Tibial nerve (tissue), 4 donors: ENCODE measurements around the gene PIGQ. TPM values are rescaled to one million over a fixed set of nuclear protein-coding genes. Genes with fewer than 3 reads are reported as not detected.

Experiments
- DNase-seq, 2 donors: peaks; one replicate each; pipeline ENCODE4 v3.0.0-alpha.2; 2019; ENCODE audit warnings: low spot score in 2 of 2
- H3K27ac ChIP-seq, 4 donors: fragments of 200-600 bp; sonication (generic) in 3 of 4; one replicate each; pipeline ENCODE4 v1.5.1; 2017 to 2019; ENCODE audit warnings: mild to moderate bottlenecking in 1 of 4
- H3K27me3 ChIP-seq, 2 donors: fragments of 200-600 bp; sonication (generic) in 1 of 2; one replicate each; pipeline versions ENCODE4 v1.5.1 to v1.6.0; 2017 to 2019
- H3K36me3 ChIP-seq, 3 donors: fragments of 200-600 bp; sonication (generic); one replicate each; pipeline ENCODE4 v1.5.1; 2018 to 2019
- H3K4me1 ChIP-seq, 4 donors: fragments of 200-600 bp; sonication (generic) in 3 of 4; one replicate each; pipeline ENCODE4 v1.5.1; 2017 to 2019
- H3K4me3 ChIP-seq, 4 donors: fragments of 200-600 bp; sonication (generic) in 3 of 4; one replicate each; pipeline ENCODE4 v1.5.1; 2017 to 2019; ENCODE audit warnings: mild to moderate bottlenecking in 1 of 4, moderate library complexity in 1 of 4
- H3K9me3 ChIP-seq, 4 donors: fragments of 200-600 bp; sonication (generic) in 3 of 4; one replicate each; pipeline ENCODE4 v1.5.1; 2017 to 2019
- EP300 ChIP-seq, 2 donors: sonication (generic); formaldehyde crosslinking; IDR thresholded peaks; one replicate each; pipeline ENCODE4 v1.6.1; 2017; ENCODE audit warnings: antibody characterized with exemption in 2 of 2, mild to moderate bottlenecking in 1 of 2
- POLR2A ChIP-seq, 2 donors: fragments of 450-650 bp; IDR thresholded peaks; one replicate each; pipeline ENCODE4 v1.6.1; 2017; ENCODE audit warnings: antibody characterized with exemption in 2 of 2, mild to moderate bottlenecking in 2 of 2, moderate library complexity in 2 of 2
- WGBS, 2 donors: methylation state at CpG; one replicate each; pipeline ENCODE4 v1.1.5; 2018; 5-methylcytosine and 5-hydroxymethylcytosine counted together
- total RNA-seq, 4 donors: library from RNA; depleted of rRNA; stranded (reverse); fragments of >200 nt; gene quantifications; one replicate each; pipeline ENCODE4 v1.1.0, GENCODE V29; 2016
- TF ChIP-seq, protein P1 (sequence below), 5 experiments: fragments of 200-600 bp in 3 of 5; fragments of 450-650 bp in 2 of 5; sonication (generic) in 3 of 5; IDR thresholded peaks; one replicate each; pipeline ENCODE4 v1.5.1; 2016 to 2019; ENCODE audit warnings: antibody characterized with exemption in 5 of 5, mild to moderate bottlenecking in 3 of 5, moderate library complexity in 2 of 5

The PIGQ gene
- total RNA-seq, 4 donors from 2014 or later = 49.2 to 89.6 (median 71.8) TPM

DNA sequence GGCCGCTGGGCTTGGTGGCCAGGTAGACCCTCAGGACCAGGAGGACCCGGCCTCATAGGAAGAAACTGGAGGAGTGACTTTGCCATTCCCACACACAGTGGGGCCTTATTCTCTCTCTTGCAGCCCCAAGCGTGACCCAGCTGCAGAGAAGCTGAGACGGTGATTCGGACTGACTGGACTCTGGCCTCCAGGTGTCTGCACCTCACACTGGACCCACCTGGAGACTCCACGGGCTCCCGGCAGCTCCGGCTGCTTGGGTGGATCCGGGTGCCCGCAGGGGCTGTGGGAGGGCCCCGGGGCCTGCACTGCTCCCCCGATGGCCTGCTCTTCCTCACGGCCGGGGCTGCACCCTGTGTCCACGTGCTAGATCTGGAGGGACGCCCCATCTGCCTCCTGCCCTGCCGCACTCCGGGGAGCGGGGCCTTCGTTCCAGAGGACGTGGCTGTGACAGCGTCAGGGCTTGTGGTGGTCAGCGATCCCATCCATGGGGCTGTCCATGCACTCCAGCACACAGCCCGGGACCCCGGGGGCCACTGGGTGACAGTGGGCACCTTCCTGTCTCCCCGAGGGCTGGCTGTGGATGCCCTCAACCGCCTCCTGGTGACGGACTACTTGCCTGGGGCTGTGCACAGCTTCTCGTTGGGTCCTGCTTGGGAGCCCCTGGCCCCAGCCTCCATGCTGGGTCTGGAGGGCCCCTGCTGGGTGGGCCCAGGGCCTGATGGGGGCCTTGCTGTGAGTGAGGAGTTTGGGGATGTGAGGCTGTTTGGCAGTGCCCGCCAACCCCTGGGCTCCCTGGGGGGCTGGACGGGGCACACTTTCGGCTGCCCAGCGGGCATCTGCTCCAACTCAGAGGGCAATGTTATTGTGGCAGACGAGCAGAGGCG lies 2.2 kb upstream of the PIGQ start:
- no peaks in the 10 kb centered on the region for H3K9me3 ChIP-seq
- no peak for TF ChIP-seq POLR2A (IDR thresholded peaks at IDR 0.05)
- peaks cover 0 to 13% of the 10 kb centered on the region in 2 donors for H3K27me3 ChIP-seq
- H3K4me3 ChIP-seq = peak overlapping the region in 1 of 4 donors; percentile 44
- WGBS, 2 donors = 84 to 92% methylated on average over 11 to 28 of the region's 35 CpGs
- no peak for DNase-seq
- H3K36me3 ChIP-seq = peaks cover 0 to 4% (median 0%) of the 10 kb centered on the region in 3 donors
- peak overlapping the region in 3 of 4 donors; percentile 59 to 66 (median 60) for H3K27ac ChIP-seq
- H3K4me1 ChIP-seq = peaks cover 0 to 62% (median 28%) of the 10 kb centered on the region in 4 donors

DNA sequence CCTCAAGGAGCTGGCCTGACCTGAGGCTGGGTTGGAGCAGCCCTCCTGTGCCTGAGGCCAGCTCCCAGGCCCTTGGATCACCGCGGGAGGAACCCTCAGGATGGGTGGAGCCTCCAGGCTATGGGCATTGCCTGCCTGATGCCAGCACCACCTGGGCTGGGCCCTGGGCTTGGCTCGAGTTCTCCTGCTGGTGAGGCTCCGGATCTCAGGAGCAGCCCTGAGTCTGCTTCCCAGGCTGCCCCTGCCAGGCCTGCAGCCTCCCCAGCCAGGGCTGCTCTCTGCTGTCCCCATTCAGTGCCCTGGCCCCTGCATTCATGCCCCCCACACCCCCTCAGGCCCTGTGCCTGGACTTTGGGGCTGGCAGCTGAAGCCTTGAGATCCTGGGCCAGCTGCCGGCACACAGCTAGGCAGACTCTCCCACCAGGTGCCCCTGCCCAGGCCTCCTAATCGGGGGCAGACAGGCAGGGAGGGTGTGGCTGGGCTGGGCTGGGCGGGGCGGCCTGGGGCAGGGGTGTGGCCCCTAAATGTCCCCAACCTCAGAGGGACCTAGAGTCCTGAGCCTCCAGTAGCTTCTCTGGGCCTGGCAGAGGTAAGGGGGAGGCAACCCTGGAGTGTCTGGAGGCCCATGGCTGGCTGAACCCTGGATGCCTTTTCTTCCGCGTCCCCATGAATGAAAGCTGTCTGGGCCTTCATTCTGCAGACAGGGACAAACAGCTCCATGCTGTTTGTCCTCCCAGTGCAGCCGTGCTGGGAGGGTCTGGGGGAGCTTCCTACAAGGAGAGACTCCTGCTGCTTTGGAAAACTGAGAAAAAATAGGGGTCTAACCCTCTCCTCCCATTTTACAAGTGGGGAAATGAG lies 1.1 kb upstream of the PIGQ start:
- WGBS, 2 donors = 60 to 72% methylated on average over 3 to 8 of the region's 11 CpGs
- H3K27me3 ChIP-seq = peaks cover 0 to 4% of the 10 kb centered on the region in 2 donors
- TF ChIP-seq, protein P1, sequence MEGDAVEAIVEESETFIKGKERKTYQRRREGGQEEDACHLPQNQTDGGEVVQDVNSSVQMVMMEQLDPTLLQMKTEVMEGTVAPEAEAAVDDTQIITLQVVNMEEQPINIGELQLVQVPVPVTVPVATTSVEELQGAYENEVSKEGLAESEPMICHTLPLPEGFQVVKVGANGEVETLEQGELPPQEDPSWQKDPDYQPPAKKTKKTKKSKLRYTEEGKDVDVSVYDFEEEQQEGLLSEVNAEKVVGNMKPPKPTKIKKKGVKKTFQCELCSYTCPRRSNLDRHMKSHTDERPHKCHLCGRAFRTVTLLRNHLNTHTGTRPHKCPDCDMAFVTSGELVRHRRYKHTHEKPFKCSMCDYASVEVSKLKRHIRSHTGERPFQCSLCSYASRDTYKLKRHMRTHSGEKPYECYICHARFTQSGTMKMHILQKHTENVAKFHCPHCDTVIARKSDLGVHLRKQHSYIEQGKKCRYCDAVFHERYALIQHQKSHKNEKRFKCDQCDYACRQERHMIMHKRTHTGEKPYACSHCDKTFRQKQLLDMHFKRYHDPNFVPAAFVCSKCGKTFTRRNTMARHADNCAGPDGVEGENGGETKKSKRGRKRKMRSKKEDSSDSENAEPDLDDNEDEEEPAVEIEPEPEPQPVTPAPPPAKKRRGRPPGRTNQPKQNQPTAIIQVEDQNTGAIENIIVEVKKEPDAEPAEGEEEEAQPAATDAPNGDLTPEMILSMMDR (IDR thresholded peaks at IDR 0.05) = no peak
- TF ChIP-seq POLR2A (IDR thresholded peaks at IDR 0.05) = no peak
- TF ChIP-seq EP300 (IDR thresholded peaks at IDR 0.05) = no peak
- peak overlapping the region in 3 of 4 donors; percentile 82 to 88 (median 84) for H3K27ac ChIP-seq
- peaks cover 0 to 14% (median 0%) of the 10 kb centered on the region in 3 donors for H3K36me3 ChIP-seq
- H3K4me1 ChIP-seq = peaks cover 0 to 68% (median 28%) of the 10 kb centered on the region in 4 donors
- H3K9me3 ChIP-seq = no peaks in the 10 kb centered on the region
- peak overlapping the region in 3 of 4 donors; percentile 38 to 90 (median 52) for H3K4me3 ChIP-seq
- DNase-seq = no peak

DNA sequence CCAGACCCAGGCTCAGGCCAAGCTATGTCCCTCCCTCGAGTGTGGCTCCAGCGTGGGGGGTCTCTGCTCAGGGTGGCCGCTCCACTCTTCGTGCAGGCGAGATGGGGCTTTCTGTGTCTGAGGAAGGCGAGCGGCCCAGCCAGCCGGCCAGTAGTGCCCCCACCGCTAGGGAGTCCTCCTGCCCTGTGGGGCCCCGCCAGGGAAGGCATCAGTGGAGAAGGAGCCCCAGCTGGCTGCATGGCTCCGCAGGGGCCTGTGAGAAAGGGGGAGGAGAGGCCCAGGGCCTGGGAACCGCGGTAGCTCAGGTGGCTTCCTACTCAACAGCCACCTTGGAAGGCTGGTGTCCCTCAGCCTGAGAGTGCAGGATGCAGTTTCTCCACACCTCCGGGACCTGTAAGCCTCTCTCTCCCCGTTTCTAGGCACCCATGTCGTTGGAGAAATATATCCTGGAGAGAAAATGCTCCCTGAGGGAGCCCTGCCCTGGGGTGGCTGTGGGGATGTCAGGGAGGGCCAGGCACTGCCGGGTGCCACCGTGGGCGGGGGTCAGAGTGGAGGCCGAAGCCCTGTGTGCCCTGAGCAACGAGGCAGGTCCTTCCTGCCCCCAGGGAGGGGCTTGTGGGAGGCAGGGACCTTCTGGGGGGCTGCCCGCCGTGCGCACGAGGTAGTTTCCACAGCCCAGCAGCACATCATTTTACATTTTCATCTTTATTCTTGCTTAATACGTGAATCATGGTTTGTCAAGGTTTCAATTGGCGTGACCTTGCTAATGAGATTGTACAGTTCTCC lies 3.3 kb downstream of the PIGQ start:
- H3K9me3 ChIP-seq = no peaks in the 10 kb centered on the region
- 57 to 70% methylated on average over 17 to 24 of the region's 27 CpGs for WGBS, 2 donors
- no peak overlapping the region for H3K4me3 ChIP-seq
- no peaks in the 10 kb centered on the region for H3K27me3 ChIP-seq
- H3K4me1 ChIP-seq = peaks cover 0 to 35% (median 10%) of the 10 kb centered on the region in 4 donors
- no peak overlapping the region for H3K27ac ChIP-seq
- peaks cover 0 to 52% (median 0%) of the 10 kb centered on the region in 3 donors for H3K36me3 ChIP-seq
- DNase-seq = no peak
- no peak for TF ChIP-seq POLR2A (IDR thresholded peaks at IDR 0.05)
- TF ChIP-seq EP300 (IDR thresholded peaks at IDR 0.05) = no peak
- TF ChIP-seq, protein P1 (IDR thresholded peaks at IDR 0.05) = no peak

DNA sequence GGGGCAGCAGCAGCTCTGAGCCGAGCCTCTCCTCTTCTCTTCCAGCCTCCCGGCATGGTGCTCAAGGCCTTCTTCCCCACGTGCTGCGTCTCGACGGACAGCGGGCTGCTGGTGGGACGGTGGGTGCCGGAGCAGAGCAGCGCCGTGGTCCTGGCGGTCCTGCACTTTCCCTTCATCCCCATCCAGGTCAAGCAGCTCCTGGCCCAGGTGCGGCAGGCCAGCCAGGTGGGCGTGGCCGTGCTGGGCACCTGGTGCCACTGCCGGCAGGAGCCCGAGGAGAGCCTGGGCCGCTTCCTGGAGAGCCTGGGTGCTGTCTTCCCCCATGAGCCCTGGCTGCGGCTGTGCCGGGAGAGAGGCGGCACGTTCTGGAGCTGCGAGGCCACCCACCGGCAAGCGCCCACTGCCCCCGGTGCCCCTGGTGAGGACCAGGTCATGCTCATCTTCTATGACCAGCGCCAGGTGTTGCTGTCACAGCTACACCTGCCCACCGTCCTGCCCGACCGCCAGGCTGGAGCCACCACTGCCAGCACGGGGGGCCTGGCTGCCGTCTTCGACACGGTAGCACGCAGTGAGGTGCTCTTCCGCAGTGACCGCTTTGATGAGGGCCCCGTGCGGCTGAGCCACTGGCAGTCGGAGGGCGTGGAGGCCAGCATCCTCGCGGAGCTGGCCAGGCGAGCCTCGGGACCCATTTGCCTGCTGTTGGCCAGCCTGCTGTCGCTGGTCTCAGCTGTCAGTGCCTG lies 4.4 kb downstream of the PIGQ start:
- 92 to 93% methylated on average over 22 to 24 of the region's 46 CpGs for WGBS, 2 donors
- TF ChIP-seq, protein P1 (IDR thresholded peaks at IDR 0.05) = no peak
- Histone ChIP-seq H3K27ac (no peak overlapping the region), H3K4me3 (no peak overlapping the region), H3K9me3 (no peaks in the 10 kb centered on the region), H3K27me3 (no peaks in the 10 kb centered on the region), H3K36me3 (peaks cover 0 to 54% (median 0%) of the 10 kb centered on the region in 3 donors), H3K4me1 (peaks cover 0 to 31% (median 3%) of the 10 kb centered on the region in 4 donors)
- no peak for DNase-seq
